GM04503 (cell line): ENCODE data around the gene STX10.

ENCODE experiments used
- DNase-seq: peaks from one replicate; pipeline ENCODE4 v3.0.0-alpha.2; 2012; ENCODE audit warnings: low read depth

STX10 gene

DNA sequence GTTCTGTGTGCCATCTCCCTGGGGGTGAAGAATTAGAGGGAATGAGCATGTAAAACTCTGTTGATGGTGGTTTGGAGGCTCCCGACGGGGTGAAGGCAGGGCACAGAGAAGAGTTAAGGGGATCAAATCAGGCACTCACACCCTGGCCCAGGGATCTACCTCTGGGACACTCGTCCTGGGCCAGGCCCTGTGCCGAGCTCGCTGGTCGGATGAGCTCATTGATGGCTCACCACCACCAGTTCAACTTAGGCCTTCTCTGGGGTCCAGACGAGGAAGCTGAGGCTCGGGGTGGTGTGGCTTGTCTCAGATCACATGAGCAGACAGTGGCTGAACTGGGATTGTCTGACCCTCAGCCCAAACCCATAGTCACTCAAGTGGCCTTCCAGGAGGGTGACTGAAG, 30.5 kb downstream of the STX10 start:
- no peak for DNase-seq

DNA sequence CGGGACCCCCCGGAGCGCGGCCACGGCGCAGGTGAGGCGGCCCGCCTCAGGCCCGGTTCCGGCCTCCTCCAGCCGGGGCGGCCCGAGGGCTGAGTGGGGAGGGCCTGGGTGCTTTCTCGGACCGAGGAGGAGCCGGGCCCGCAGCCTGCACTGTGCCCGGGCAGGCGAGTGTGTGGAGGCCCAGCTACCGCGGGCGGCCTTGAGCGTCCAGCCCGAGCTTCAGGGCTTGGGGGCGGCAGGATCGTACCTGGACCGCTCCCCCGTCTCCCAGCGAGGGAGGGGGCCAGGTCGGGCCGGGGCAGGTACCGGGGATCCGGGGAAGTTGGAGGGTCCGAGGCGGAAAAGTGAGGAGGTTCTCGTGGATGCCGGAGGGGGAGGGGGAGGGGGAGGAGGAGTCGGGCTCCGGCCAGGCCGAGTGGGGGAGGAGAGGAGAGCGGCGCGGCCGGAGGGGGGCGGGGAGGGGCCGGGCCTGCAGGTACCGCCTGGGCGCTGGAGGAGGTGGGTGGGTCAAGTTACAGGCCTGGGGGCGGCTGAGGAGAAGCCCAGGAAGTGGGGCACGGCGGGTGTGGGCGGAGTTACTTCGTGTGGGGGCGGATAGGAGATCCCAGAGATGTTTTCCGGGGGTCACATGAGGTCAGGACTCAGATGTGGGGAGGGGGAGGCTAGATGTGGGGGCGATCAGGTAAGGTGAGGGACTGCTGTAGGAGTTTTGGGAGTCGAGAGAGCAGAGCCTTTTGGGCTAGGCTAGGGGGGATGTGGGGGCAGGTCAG, 31.6 kb downstream of the STX10 start:
- no peak for DNase-seq

GRCh38 chr19:13117772-13118423, 32.3 kb downstream of the STX10 start, which contains the start of gene NACC1:
Gene NACC1 (plus strand): TSS chr19:13118264. CDS start chr19:13135208, 16,944 bp downstream.
- no peak for DNase-seq

DNA sequence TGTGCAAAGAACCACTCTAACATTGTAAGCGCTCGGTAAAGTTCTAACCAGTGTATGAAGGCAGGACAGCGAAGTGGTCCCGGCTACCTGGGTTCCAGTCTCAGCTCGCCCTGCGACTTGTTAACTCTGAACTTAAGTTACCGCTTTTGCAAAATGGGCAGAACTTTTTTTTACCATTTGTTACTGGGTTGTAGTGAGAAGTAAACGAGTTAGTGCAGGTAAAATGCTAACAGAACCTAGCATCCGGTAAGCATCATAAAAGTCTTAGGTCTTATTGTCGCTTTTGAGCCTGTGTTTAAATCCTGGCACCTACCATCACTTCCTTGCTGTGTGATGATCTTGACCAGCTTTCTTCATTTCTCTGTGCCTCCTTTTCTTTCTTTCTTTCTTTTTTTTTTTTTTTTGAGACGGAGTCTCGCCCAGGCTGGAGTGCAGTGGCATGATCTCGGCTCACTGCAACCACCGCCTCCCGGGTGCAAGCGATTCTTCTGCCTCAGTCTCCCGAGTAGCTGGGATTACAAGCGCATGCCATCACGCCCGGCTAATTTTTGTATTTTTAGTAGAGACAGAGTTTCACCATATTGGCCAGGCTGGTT, 32.9 kb downstream of the STX10 start:
- no peak for DNase-seq

DNA sequence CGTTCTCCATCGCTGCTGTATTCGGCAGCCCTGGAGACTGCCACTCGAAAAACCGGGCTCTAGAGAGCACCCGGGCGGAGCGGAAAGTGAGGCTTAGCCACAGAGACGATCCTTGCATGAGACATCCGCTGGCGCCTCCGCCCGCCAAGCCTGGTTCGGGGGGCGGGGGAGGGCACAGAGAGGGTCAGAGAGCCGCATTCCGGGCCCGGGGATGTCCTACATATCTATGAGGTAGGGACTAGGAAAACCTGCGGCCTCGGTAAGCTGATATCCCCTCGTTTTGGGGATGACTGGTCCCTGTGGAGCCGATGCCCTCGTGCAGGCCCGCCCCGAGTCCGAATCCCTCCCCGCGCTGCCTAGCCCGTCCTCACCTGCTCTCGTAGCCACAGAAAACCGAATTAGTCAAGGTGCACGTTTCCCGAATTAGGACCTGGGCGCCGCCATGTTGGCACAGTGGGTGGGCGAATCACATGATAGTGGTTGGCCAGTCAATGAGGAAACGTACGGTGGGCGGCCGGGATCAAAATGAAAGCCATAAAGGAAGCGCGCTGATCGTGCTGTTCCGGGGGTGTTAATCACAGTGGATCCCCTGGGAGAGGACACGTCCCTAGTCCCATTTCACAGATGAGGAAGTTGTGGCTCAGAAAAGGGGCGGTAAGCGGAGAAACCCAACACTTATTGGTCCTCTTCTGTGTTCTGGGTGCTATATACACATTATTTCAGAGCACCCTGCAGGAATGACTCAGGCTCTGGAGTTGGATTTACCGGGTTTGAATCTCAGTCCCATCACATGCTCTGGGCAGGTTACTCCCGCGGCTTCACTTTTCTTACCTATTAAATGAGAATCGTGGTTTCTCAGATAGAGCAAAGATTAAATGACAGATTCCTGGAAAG, 33.6 kb downstream of the STX10 start, which contains the start of gene TRMT1:
Gene TRMT1 (minus strand): TSS at position 459 of the 894 bp plus-strand sequence. CDS start 341 bp downstream, at position 118.
- peak; percentile 69 for DNase-seq

DNA sequence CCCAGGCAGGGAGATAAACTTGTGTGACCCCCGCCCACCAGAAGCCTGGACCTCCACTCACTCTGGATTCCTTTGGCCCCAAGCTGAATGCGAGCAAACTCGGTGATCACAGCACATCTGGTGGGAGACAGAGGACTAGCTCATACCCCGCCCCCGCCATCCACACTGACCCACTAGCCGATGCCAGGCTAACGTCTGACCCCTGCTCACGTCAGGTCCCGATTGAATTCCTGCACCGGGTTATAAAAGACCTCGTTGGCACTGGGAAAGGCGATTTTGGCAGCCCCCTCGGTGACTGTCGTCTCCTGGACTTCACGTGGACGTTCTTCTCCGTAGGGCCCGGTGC, 34.3 kb downstream of the STX10 start:
- DNase-seq = no peak

DNA sequence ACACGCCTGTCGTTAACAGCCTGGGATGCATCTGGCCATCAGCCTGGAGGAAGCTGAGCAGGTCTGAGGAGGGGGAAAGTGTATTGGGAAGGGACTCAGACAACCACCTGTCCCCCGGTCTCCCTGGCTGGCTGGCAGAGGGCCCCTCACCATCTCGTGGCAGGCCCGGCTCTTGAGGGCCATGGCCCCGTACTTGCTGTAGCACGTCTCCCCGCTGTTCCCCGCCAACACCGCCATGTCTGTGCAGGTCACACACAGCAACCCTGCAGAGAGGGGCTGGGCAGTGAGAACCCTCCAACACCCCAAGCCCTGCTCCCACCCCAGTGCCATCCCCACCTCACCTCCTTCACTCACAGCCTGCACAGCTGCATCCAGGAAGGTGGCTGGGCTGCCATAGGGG, 37.6 kb downstream of the STX10 start:
- no peak for DNase-seq

DNA sequence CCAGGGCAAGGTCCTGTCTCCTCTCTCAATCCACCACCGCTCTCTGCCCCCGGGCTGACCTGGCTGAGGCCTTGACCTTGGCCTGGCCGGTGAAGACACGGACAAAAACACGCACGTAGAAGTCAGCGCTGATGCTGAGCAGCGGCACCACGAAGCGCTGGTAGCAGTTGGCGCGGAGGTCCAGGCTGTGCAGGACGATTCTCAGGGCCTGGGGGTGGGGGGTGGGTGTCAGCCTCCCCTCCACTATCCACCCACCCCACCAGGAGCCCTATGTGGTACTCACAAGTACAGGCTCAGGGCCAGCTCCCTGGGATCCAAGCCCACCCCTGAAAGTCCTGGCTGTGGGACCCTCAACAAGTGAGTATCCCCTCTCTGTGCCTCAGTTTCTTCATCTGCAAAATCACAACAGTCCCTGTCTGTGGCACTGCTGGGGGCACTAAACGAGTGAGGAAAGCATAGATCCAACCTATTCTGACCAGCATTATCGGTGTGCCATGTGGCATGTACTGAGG, 40.0 kb downstream of the STX10 start:
- no peak for DNase-seq

- no peak for DNase-seq
Measured at GRCh38 chr19:13109361-13110098, 40.6 kb downstream of the STX10 start.

DNA sequence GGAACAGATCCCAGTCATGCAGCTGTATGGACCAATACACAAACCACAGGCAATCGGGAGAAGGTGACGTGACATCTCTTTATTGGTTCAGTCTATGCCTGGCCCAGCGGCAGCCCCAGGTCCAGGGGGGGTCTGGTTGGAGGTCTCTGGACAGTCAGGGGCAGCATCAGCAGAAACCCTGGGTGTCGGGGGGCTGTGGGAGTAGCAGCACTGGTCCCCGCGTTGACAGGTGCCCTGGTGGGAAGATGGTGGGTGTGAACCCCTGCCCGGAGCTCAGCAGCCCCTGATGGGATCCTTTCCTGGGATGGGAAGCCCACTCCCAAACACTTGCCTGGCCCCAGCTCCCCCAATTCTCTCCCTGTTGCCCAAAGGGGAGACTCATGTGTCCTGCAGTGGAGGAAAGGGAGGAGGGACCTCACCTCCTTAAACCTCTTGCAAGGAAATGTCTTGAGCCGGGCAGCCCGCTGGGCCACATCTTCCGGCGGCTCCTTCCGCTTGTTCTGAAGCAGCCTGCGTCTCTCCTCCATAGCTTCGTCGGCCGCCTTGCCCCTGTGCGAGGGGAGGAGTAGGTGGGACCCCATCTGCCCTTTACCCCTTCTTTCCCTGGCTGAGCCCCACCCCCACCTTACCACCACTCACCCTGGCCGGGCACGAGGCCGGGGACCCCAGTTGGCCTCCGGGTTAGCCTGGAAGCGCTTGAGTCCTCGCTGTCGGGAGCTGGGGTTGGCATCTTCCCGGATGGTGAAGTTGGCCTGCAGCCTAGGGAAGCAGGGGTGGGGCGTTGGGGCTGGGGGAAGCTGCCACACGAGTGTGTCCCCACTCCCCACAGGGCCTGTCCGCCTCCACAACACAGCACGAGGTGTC, 45.1 kb downstream of the STX10 start:
- no peak for DNase-seq

DNA sequence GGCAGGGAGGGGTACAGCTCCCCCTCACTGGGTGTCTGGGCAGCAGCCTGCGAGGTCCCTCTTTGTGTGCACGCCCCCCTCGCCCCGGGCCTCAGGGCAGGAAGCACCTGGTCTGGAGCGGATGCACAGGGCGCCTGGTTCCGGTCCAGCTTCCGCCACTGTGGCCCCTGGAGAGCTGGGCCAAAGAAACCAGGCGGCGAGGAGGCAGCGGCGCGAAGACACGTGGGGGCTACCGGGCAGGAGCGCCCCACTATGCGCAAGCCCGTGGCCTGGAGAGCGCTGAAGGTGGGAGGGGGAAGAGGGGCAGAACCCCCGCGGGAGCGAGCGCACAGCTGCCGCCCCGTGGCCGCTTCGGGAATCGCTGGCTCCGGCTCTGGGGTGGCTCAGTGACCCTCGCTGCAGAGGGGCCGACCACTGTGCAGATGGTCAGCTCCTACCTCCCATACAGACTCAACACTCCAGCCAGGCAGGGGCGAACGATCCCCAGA, 45.8 kb downstream of the STX10 start:
- DNase-seq = no peak

- DNase-seq = no peak
Measured at GRCh38 chr19:13103581-13104359, 46.4 kb downstream of the STX10 start.

GRCh38 chr19:13102666-13103580, 47.3 kb downstream of the STX10 start, which contains the start of gene LYL1:
Gene LYL1 (minus strand): TSS chr19:13102858. CDS start chr19:13101171, 1,687 bp downstream.
- no peak for DNase-seq

DNA sequence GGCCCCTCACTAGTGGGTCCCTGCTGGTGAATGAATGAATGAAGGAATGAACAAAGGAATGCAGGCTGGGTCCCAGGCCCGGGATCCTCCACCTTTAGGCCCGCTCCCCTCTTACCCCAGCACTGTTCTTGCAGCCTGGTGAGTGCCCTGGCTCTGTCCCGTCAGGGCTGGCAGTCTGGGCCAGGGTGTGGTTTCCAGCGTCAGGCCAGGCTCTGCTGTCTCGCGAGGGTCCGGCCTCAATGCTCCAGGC, 47.8 kb downstream of the STX10 start:
- no peak for DNase-seq

DNA sequence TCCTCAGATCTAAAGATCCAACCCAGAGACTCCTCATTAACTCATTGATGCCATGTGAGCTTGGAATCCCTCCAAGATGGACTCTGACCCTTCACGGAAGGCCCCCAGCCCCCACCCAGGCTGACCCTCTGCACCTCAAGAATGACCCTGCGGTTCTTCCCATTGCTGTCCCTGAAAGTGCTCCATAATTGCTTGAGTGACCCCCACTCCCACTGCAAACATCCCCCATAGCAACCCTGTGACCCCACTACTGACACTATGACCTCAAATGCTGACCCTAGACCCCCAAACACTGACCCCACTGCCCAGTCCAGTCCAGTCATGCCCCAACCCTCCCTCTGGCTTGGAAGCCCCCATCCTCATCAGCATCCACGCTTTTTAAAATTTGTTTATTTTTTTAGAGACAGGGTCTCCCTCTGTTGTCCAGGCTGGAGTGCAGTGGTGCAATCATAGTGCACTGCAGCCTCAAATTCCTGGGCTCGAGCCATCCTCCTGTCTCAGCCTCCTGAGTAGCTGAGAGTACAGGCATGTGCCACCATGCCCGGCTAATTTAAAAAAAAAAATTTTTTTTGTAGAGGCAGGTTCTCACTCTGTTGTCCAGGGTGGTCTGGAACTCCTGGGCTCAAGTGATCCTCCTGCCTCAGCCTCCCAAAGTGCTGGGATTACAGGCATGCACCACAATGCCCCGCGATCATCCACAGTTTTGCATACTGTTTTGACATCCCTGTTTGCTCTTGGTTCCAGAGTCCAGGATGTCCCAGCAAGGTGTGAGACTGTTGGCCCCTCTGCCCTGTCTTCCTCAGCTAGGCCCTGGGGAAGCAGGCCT, 48.4 kb downstream of the STX10 start:
- no peak for DNase-seq

GRCh38 chr19:13100841-13101589, 49.2 kb downstream of the STX10 start:
- DNase-seq = no peak
